Gastroesophageal sphincter (tissue), 4 donors: Measurements from ENCODE around the gene ITGB6. TPM values are rescaled to one million over a fixed set of nuclear protein-coding genes. Genes with fewer than 3 reads are reported as not detected.
"Not testable (repeated sequence)": the region's sequence is repeated elsewhere in the genome, so short reads cannot be mapped to it uniquely, and the experiment has no call there.

ENCODE experiments used
- ATAC-seq: fragments of 150-250 bp; one replicate; pipeline ENCODE4 v1.9.1; 2016; ENCODE audit warnings: mild to moderate bottlenecking, moderate library complexity
- H3K27ac ChIP-seq, 4 donors: fragments of 200-600 bp; sonication (generic) in 3 of 4; 1 replicate in 3 of 4; 2 replicates in 1 of 4; pipeline ENCODE4 v1.5.1; 2016 to 2019
- H3K27me3 ChIP-seq: fragments of 200-600 bp; sonication (generic); one replicate; pipeline ENCODE4 v1.5.1; 2019
- H3K36me3 ChIP-seq, 2 donors: fragments of 200-600 bp; sonication (generic); one replicate each; pipeline ENCODE4 v1.5.1; 2019; ENCODE audit warnings: control low read depth in 1 of 2
- H3K4me1 ChIP-seq, 3 donors: fragments of 200-600 bp; sonication (generic); 1 replicate in 2 of 3; 2 replicates in 1 of 3; pipeline ENCODE4 v1.5.1; 2016 to 2019; ENCODE audit warnings: control low read depth in 2 of 3
- H3K4me3 ChIP-seq, 2 donors: fragments of 200-600 bp; sonication (generic); one replicate each; pipeline ENCODE4 v1.5.1; 2019; ENCODE audit warnings: mild to moderate bottlenecking in 1 of 2, moderate library complexity in 1 of 2
- H3K9me3 ChIP-seq, 3 donors: fragments of 200-600 bp; sonication (generic); one replicate each; pipeline ENCODE4 v1.5.1; 2017 to 2019; ENCODE audit warnings: control low read depth in 2 of 3
- EP300 ChIP-seq: sonication (generic); formaldehyde crosslinking; IDR thresholded peaks from one replicate; pipeline ENCODE4 v1.6.1; 2017; ENCODE audit warnings: antibody characterized with exemption, mild to moderate bottlenecking
- POLR2A ChIP-seq, 2 donors: fragments of 450-650 bp; IDR thresholded peaks; one replicate each; pipeline ENCODE4 v1.6.1; 2017; ENCODE audit warnings: antibody characterized with exemption in 2 of 2, mild to moderate bottlenecking in 2 of 2, moderate library complexity in 1 of 2
- POLR2AphosphoS5 ChIP-seq: sonication (generic); formaldehyde crosslinking; IDR thresholded peaks from one replicate; pipeline ENCODE4 v1.6.1; 2017; ENCODE audit warnings: antibody characterized with exemption
- WGBS, 2 donors: methylation state at CpG; one replicate each; pipeline ENCODE4 v1.1.5; 2018; ENCODE audit warnings: low coverage in 1 of 2; 5-methylcytosine and 5-hydroxymethylcytosine counted together
- total RNA-seq, 4 donors: library from RNA; depleted of rRNA; stranded (reverse); fragments of >200 nt; gene quantifications; one replicate each; pipeline ENCODE4 v1.1.0, GENCODE V29; 2016
- TF ChIP-seq, protein P1 (sequence below), 4 experiments: fragments of 200-600 bp in 2 of 4; fragments of 450-650 bp in 2 of 4; sonication (generic) in 1 of 4; IDR thresholded peaks; one replicate each; pipeline ENCODE4 v1.5.1; 2017 to 2019; ENCODE audit warnings: antibody characterized with exemption in 4 of 4, mild to moderate bottlenecking in 2 of 4, moderate library complexity in 2 of 4

The ITGB6 gene
- total RNA-seq, 4 donors from 2014 or later, result 2.2 TPM; not detected in 3

DNA sequence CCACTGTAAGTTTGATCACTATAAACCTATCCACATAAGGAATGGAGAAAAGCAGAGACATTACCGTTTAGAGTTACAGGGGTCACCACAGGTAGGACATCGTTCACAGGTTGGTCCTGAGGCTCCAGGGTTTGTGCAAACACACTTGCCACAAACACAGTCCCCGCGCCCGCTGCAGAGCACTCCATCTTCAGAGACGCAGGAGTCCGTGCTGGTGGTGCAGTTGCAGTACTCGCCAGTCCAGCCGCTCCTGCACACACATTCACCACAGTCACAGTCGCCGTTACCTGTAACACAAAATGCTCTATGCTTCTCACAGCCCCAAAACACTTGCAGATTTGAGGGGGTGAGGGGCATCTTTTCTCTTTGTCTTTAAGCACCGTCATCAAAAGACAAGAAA is 73.8 kb downstream of the ITGB6 start:
- H3K4me1 ChIP-seq, result no peaks in the 10 kb centered on the region
- no peak for ATAC-seq
- TF ChIP-seq POLR2A (IDR thresholded peaks at IDR 0.05) (no peak), POLR2AphosphoS5 (no peak), EP300 (no peak)
- TF ChIP-seq, protein P1, sequence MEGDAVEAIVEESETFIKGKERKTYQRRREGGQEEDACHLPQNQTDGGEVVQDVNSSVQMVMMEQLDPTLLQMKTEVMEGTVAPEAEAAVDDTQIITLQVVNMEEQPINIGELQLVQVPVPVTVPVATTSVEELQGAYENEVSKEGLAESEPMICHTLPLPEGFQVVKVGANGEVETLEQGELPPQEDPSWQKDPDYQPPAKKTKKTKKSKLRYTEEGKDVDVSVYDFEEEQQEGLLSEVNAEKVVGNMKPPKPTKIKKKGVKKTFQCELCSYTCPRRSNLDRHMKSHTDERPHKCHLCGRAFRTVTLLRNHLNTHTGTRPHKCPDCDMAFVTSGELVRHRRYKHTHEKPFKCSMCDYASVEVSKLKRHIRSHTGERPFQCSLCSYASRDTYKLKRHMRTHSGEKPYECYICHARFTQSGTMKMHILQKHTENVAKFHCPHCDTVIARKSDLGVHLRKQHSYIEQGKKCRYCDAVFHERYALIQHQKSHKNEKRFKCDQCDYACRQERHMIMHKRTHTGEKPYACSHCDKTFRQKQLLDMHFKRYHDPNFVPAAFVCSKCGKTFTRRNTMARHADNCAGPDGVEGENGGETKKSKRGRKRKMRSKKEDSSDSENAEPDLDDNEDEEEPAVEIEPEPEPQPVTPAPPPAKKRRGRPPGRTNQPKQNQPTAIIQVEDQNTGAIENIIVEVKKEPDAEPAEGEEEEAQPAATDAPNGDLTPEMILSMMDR (IDR thresholded peaks at IDR 0.05), result no peak
- H3K36me3 ChIP-seq, result no peaks in the 10 kb centered on the region
- H3K4me3 ChIP-seq, result no peak overlapping the region
- H3K27me3 ChIP-seq, result no peaks in the 10 kb centered on the region
- no peak overlapping the region for H3K27ac ChIP-seq
- no peaks in the 10 kb centered on the region for H3K9me3 ChIP-seq
- WGBS, 2 donors, result 71 to 76% methylated on average over 7 to 12 of the region's 12 CpGs

DNA sequence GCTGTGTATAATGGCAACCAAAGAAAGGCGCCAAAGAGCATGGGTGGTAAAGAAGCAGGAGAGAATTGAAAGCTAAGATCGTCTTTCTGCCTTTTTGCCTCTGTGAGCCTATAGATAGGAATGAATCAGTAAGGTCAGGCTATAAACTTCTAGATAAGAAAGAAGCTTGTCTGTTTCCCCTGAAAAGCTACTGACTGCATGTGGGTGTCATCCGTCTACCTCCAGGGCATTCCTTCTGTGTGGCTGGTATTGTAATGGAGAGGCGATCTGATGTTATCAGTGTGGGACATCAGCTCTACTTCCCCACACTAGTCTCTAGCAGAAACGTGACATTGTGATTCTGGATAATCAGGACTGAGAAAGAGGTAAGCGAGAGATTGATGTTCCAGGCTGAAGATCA is 74.2 kb downstream of the ITGB6 start:
- H3K27me3 ChIP-seq, result no peaks in the 10 kb centered on the region
- no peaks in the 10 kb centered on the region for H3K36me3 ChIP-seq
- WGBS, 2 donors, result 80 to 85% methylated on average over 5 to 6 of the region's 6 CpGs
- H3K4me3 ChIP-seq, result no peak overlapping the region
- H3K9me3 ChIP-seq, result no peaks in the 10 kb centered on the region
- TF ChIP-seq, protein P1 (IDR thresholded peaks at IDR 0.05), result no peak
- no peak for TF ChIP-seq POLR2AphosphoS5
- no peak for TF ChIP-seq POLR2A (IDR thresholded peaks at IDR 0.05)
- TF ChIP-seq EP300, result no peak
- H3K4me1 ChIP-seq, result no peaks in the 10 kb centered on the region
- no peak overlapping the region for H3K27ac ChIP-seq
- ATAC-seq, result no peak

DNA sequence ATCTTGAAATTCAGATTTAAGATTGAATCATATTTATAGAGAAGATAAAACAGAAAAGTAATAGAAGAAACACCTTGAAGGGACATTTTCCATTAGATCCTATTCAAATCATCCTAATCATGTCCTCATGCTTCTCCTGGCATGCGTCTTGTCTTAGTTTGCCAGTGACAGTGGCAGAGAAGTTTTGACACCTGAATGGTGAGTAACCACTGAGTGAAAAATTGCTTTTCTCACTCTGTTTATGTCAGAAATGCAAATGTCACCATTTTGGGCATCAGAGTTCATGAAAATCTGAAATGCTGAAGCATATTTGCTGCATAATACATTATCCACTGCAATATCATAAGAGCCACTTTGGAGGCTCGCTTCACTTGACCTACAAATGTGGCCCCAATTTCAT is 74.7 kb downstream of the ITGB6 start:
- H3K36me3 ChIP-seq, result no peaks in the 10 kb centered on the region
- H3K4me3 ChIP-seq, result no peak overlapping the region
- H3K27ac ChIP-seq, result no peak overlapping the region
- H3K27me3 ChIP-seq, result no peaks in the 10 kb centered on the region
- 86 to 100% methylated on average over 2 of the region's 2 CpGs for whole genome bisulfite sequencing, 2 donors
- no peaks in the 10 kb centered on the region for H3K4me1 ChIP-seq
- TF ChIP-seq, protein P1 (IDR thresholded peaks at IDR 0.05), result no peak
- TF ChIP-seq POLR2AphosphoS5, result no peak
- TF ChIP-seq POLR2A (IDR thresholded peaks at IDR 0.05), result no peak
- TF ChIP-seq EP300, result no peak
- no peak for ATAC-seq
- no peaks in the 10 kb centered on the region for H3K9me3 ChIP-seq

DNA sequence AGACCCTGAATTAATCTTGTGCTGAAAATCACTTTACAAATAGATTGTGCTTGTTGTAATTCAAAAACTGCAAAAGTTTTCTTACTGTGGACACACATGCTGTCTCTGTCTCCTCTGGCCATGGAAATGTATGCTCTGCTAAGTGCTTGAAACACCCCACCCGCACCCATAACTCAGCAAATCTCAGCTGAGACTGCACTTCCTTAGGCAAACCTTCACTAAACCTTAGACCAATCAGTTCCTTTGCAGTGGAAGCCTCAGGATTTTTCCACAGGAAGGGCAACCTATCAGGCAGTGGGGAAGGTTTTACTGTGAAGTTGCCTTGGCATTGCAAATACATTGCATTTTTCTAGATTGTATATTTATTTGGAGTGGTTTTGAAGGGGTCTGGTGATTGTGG is 75.5 kb downstream of the ITGB6 start:
- Histone ChIP-seq H3K27ac (no peak overlapping the region), H3K27me3 (no peaks in the 10 kb centered on the region), H3K36me3 (no peaks in the 10 kb centered on the region), H3K4me3 (no peak overlapping the region), H3K4me1 (no peaks in the 10 kb centered on the region), H3K9me3 (no peaks in the 10 kb centered on the region)
- TF ChIP-seq POLR2AphosphoS5 (no peak), EP300 (no peak), POLR2A (IDR thresholded peaks at IDR 0.05) (no peak)
- TF ChIP-seq, protein P1 (IDR thresholded peaks at IDR 0.05), result no peak
- ATAC-seq, result no peak
- 80 to 94% methylated on average over 1 of the region's 1 CpG for WGBS, 2 donors

DNA sequence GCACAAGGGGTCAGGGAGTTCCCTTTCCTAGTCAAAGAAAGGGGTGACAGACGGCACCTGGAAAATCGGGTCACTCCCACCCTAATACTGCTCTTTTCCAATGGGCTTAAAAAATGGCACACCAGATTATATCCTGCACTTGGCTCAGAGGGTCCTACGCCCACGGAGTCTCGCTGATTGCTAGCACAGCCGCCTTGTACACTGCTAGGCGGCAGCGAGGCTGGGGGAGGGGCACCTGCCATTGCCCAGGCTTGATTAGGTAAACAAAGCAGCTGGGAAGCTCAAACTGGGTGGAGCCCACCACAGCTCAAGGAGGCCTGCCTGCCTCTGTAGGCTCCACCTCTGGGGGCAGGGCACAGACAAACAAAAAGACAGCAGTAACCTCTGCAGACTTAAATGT is 85.4 kb downstream of the ITGB6 start:
- H3K9me3 ChIP-seq, H3K27ac ChIP-seq, ATAC-seq, H3K27me3 ChIP-seq, H3K36me3 ChIP-seq, H3K4me1 ChIP-seq, H3K4me3 ChIP-seq: not testable (repeated sequence)
- WGBS, 2 donors, result 40% methylated on average over 2 of the region's 8 CpGs; no CpG with 5 or more reads in 1 of the 2 donors

DNA sequence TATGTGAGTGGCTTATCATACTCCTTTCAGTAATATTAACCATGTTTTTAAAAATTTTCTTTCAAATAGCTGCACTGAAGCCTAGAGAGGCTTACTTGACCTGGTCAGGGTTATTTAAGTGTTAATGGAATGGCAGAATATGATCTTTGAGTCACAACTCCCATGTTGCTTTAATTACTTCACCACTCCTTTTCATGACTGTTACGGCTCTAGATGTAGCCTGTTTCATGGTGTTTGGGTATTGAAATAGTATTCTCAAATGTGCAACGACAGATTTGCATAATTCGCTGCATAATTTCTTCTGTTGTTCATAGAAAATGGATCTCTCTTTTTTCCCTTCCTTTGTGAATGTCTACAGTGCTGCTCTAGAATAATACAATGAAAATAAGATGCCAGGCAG is 86.1 kb downstream of the ITGB6 start:
- H3K27ac ChIP-seq, result no peak overlapping the region
- no peak for ATAC-seq
- 78 to 84% methylated on average over 2 to 3 of the region's 3 CpGs for WGBS, 2 donors

More for the DNA sequence above, 86.1 kb downstream of the ITGB6 start:
- H3K4me3 ChIP-seq, result no peak overlapping the region
- no peaks in the 10 kb centered on the region for H3K9me3 ChIP-seq
- H3K27me3 ChIP-seq, result no peaks in the 10 kb centered on the region
- H3K36me3 ChIP-seq, result no peaks in the 10 kb centered on the region
- H3K4me1 ChIP-seq, result no peaks in the 10 kb centered on the region
- TF ChIP-seq, protein P1 (IDR thresholded peaks at IDR 0.05), result no peak
- TF ChIP-seq POLR2AphosphoS5 (no peak), EP300 (no peak), POLR2A (IDR thresholded peaks at IDR 0.05) (no peak)
